Esophagus (tissue), 2 donors: Measurements from ENCODE around the gene CYSLTR2. TPM values are rescaled to one million over a fixed set of nuclear protein-coding genes. Genes with fewer than 3 reads are reported as not detected.

ENCODE experiments used
- H3K27ac ChIP-seq, 2 donors: one replicate each; pipeline ENCODE4 v1.5.1; 2013; ENCODE audit warnings: low read depth in 2 of 2, mild to moderate bottlenecking in 2 of 2, inconsistent platforms in 1 of 2, low read length in 1 of 2, moderate library complexity in 1 of 2
- H3K27me3 ChIP-seq, 2 donors: one replicate each; pipeline ENCODE4 v1.6.1; 2013; ENCODE audit warnings: low read length in 2 of 2, control low read depth in 1 of 2, mild to moderate bottlenecking in 1 of 2; ENCODE audit not compliant: insufficient read depth in 2 of 2, control insufficient read depth in 1 of 2
- H3K36me3 ChIP-seq, 2 donors: one replicate each; pipeline ENCODE4 v1.6.1; 2013; ENCODE audit warnings: low read length in 1 of 2; ENCODE audit not compliant: control insufficient read depth in 2 of 2, insufficient read depth in 2 of 2
- H3K4me1 ChIP-seq, 2 donors: one replicate each; pipeline ENCODE4 v1.6.1; 2013; ENCODE audit warnings: low read length in 1 of 2; ENCODE audit not compliant: control insufficient read depth in 2 of 2, insufficient read depth in 2 of 2
- H3K4me3 ChIP-seq, 2 donors: one replicate each; pipeline ENCODE4 v1.5.1; 2013; ENCODE audit warnings: low read length in 2 of 2, mild to moderate bottlenecking in 2 of 2, low read depth in 1 of 2, moderate library complexity in 1 of 2
- H3K9me3 ChIP-seq, 2 donors: one replicate each; pipeline ENCODE4 v1.6.1; 2013; ENCODE audit warnings: mild to moderate bottlenecking in 2 of 2, low read depth in 1 of 2, low read length in 1 of 2, moderate library complexity in 1 of 2; ENCODE audit not compliant: control insufficient read depth in 2 of 2, insufficient read depth in 1 of 2
- WGBS, 2 donors: extraction: QIAGEN DNeasy Blood & Tissue Kit; methylation state at CpG; one replicate each; pipeline ENCODE4 v1.1.7; 2013; 5-methylcytosine and 5-hydroxymethylcytosine counted together
- polyA plus RNA-seq, 2 donors: library from polyadenylated mRNA; stranded (reverse); fragments of 200-250 nt; gene quantifications; one replicate each; pipeline ENCODE4 v1.2.3, GENCODE V29; 2013
- donor health status: healthy with polysubstance abuse.
- donor health status: Bipolar disorder and iron deficiency.

CYSLTR2 gene
- polyA plus RNA-seq, 2 donors = 0.07 to 0.12 TPM

GRCh38 chr13:48727241-48728011, 73.7 kb downstream of the CYSLTR2 start:
- Histone ChIP-seq H3K4me3 (no peak overlapping the region), H3K36me3 (no peaks in the 10 kb centered on the region), H3K27ac (no peak overlapping the region), H3K9me3 (no peaks in the 10 kb centered on the region), H3K4me1 (no peaks in the 10 kb centered on the region), H3K27me3 (no peaks in the 10 kb centered on the region)
- WGBS, 2 donors = 30 to 48% methylated on average over 4 of the region's 4 CpGs

- H3K4me3 ChIP-seq = no peak overlapping the region
- no peak overlapping the region for H3K27ac ChIP-seq
- H3K9me3 ChIP-seq = no peaks in the 10 kb centered on the region
- H3K36me3 ChIP-seq = no peaks in the 10 kb centered on the region
- WGBS, 2 donors = 86 to 88% methylated on average over 2 of the region's 2 CpGs
- H3K27me3 ChIP-seq = no peaks in the 10 kb centered on the region
- H3K4me1 ChIP-seq = no peaks in the 10 kb centered on the region
These were observed 74.5 kb downstream of the CYSLTR2 start for GRCh38 chr13:48728226-48728625.

- no peaks in the 10 kb centered on the region for H3K27me3 ChIP-seq
- 73 to 81% methylated on average over 4 of the region's 4 CpGs for WGBS, 2 donors
- no peak overlapping the region for H3K27ac ChIP-seq
- H3K36me3 ChIP-seq = no peaks in the 10 kb centered on the region
- H3K4me3 ChIP-seq = no peak overlapping the region
- H3K4me1 ChIP-seq = no peaks in the 10 kb centered on the region
- no peaks in the 10 kb centered on the region for H3K9me3 ChIP-seq
These were observed 75.1 kb downstream of the CYSLTR2 start for GRCh38 chr13:48728876-48729275.

DNA sequence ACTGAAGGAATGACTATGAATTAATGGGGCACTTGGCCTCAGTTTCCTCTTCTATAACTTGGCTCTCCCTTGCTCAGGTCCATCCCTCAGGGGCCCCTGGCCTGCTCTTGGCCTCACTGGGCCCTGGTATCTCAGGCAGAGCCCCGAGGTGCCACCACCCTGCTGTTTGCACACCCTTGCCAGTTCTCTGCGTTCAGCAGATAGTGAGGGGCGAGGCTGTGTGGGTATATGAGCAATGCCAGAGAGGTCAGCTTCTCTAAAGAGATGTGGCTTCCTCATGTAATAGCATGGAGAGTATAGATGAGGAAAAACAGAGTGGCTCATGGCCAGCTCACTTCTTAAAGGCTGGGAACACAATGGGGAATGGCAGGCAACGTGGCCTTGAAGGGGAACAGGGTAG, 76.1 kb downstream of the CYSLTR2 start:
- Histone ChIP-seq H3K9me3 (no peaks in the 10 kb centered on the region), H3K36me3 (no peaks in the 10 kb centered on the region), H3K27ac (no peak overlapping the region), H3K27me3 (no peaks in the 10 kb centered on the region), H3K4me1 (no peaks in the 10 kb centered on the region), H3K4me3 (no peak overlapping the region)
- WGBS, 2 donors = 71 to 73% methylated on average over 4 of the region's 4 CpGs

DNA sequence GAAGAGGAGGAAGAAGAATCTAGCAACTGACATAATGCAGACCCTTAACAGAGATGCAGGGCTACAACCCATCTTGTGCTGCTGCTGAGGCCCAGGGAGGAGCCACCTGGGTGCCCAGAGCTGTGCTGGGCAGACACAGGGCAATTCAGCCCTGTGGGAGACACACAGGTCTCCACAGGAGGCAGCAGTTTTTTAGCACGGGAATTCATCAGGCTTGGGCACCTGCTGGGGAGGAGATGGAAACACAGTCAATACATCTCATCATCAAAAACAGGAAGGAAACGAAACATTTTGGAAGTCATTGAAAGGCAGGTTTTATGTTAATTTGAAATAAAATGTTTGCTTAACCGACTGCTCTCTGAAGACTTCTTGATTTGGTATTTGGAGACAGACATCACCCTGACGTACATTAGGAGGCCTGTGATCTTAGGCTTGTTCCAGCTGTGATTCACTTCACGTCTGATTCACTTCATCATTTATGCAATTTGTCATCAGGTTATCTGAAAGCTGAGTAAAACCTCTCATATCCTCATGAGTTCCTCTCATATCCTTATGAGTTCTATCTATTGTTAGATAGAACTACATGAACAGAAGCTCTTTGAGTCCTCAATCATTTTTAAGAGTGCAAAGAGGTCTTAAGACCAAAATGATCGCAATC, 77.4 kb downstream of the CYSLTR2 start:
- Histone ChIP-seq H3K4me1 (no peaks in the 10 kb centered on the region), H3K27ac (no peak overlapping the region), H3K36me3 (no peaks in the 10 kb centered on the region), H3K9me3 (no peaks in the 10 kb centered on the region), H3K27me3 (no peaks in the 10 kb centered on the region), H3K4me3 (no peak overlapping the region)
- WGBS, 2 donors = 51 to 60% methylated on average over 6 of the region's 6 CpGs

- Histone ChIP-seq H3K36me3 (no peaks in the 10 kb centered on the region), H3K27ac (no peak overlapping the region), H3K27me3 (no peaks in the 10 kb centered on the region), H3K4me3 (no peak overlapping the region), H3K9me3 (no peaks in the 10 kb centered on the region), H3K4me1 (no peaks in the 10 kb centered on the region)
- 38 to 39% methylated on average over 16 of the region's 16 CpGs for WGBS, 2 donors
These were observed 78.3 kb downstream of the CYSLTR2 start for GRCh38 chr13:48731957-48732569.

DNA sequence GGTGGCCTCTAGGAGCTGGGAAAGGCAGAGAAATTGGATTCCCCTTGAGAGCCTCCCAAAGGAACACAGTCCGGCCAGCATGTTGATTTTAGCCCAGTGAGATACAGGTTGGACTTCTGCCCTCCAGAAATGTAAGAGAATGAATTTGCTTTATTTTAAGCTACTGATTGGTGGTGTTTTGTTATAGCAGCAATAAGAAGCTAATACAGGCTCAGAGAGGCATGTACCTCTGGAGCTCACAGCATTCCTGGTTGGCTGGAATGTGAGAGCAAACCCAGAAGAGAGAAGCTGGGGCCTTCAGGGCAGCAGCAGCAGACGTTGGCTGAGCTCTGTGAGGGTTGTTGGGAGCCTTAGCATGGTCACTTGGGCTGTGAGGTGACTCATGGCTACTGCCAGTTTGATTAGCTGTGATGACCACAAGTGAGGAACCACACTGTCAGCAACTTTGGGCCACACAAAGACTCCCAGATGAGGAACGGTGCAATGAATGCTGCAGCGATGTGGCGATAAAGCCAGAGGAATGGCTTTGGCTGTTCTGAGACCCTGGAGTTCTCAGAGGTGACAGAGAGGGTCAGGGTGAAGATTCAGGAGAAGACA, 80.1 kb downstream of the CYSLTR2 start:
- no peaks in the 10 kb centered on the region for H3K9me3 ChIP-seq
- no peaks in the 10 kb centered on the region for H3K4me1 ChIP-seq
- no peak overlapping the region for H3K4me3 ChIP-seq
- WGBS, 2 donors = 91 to 95% methylated on average over 5 of the region's 5 CpGs
- no peaks in the 10 kb centered on the region for H3K36me3 ChIP-seq
- H3K27me3 ChIP-seq = no peaks in the 10 kb centered on the region
- no peak overlapping the region for H3K27ac ChIP-seq

- H3K9me3 ChIP-seq = no peaks in the 10 kb centered on the region
- no peaks in the 10 kb centered on the region for H3K4me1 ChIP-seq
- no peak overlapping the region for H3K27ac ChIP-seq
- 70 to 72% methylated on average over 3 of the region's 3 CpGs for WGBS, 2 donors
- H3K36me3 ChIP-seq = no peaks in the 10 kb centered on the region
- H3K27me3 ChIP-seq = no peaks in the 10 kb centered on the region
- no peak overlapping the region for H3K4me3 ChIP-seq
These were observed 81.8 kb downstream of the CYSLTR2 start for GRCh38 chr13:48735571-48735970.

DNA sequence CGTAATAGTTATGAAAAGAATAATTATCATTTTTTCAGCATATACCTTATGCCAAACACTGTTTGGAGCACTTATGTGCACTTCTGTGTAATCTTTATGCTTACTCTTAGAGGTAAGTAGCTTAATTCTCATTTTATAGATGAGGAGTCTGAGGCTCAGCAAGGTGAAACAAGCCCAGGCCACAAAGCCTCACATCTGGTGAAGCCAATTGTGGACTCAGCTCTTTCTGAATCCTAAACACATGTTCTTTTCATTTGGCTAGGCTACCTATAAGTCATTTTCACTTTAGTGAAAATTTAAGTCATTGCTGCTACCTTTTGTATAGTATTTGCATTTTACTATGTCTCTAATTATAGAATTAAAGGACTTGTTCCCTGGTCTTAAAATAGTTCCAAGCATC, 84.0 kb downstream of the CYSLTR2 start:
- no peaks in the 10 kb centered on the region for H3K4me1 ChIP-seq
- no peaks in the 10 kb centered on the region for H3K36me3 ChIP-seq
- no peaks in the 10 kb centered on the region for H3K27me3 ChIP-seq
- H3K9me3 ChIP-seq = no peaks in the 10 kb centered on the region
- H3K4me3 ChIP-seq = no peak overlapping the region
- no peak overlapping the region for H3K27ac ChIP-seq
- 92 to 93% methylated on average over 1 of the region's 1 CpG for WGBS, 2 donors
